A673 (cell line): ENCODE measurements around the gene KANK3.

ENCODE experiments used
- CTCF ChIP-seq: fragments of 300-800, 200-600 bp; sonication (generic); conservative IDR thresholded peaks from 2 replicates; pipeline ENCODE4 v1.5.1; 2017; ENCODE audit warnings: low read depth, mild to moderate bottlenecking, antibody characterized with exemption, low read length, moderate library complexity, mixed read lengths
- EZH2 ChIP-seq: fragments of 200-600 bp; sonication (generic); IDR thresholded peaks from 2 replicates; pipeline ENCODE4 v1.6.1; 2017; ENCODE audit warnings: borderline replicate concordance, low read depth, mild to moderate bottlenecking, mixed read lengths, antibody characterized with exemption, low read length; ENCODE audit not compliant: poor library complexity, severe bottlenecking

DNA sequence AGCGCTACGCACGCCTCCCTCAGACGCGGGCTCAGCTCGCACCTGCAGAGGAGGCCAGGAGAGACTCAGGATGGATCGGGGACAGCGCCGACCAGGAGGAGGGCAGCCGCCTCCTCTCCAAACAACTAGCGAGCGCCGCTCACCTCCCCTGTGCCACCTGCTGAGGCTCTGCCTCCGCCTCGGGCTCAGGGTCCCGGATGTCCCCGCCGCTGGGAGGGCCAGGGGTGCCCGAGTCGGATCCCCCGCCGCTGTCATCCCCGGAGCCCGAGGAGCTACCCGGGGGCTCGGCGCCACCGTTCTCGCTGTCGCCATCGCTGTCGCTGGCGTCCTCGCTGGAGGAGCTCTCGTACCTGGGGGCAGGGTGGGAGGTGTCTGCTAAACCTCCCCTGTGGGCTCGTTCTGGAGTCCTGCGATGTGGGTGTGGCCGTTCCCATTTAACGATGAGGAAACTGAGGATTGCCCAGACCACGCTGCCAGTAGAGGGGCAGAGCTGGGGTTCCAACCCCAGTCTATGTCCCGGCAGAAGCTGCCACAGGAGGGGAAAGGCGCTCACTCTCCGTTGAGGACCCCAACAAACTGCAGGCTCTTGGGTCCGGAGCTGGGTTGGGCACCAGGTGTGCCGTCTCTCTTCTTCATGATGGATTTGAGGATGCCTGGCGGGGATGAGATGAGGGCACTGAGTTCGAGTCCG lies 9.2 kb downstream of the KANK3 start:
- TF ChIP-seq CTCF (no peak), EZH2 (no peak)
